SU-DHL-6 (cell line): ENCODE measurements around the gene ABCB8.

Experiments used
- EZH2phosphoT487 ChIP-seq: fragments of 200-600 bp; sonication (generic), shearing (Covaris generic); conservative IDR thresholded peaks from 2 replicates; pipeline ENCODE4 v1.6.1; 2018; ENCODE audit warnings: mild to moderate bottlenecking, antibody characterized with exemption, low read length, moderate library complexity, mixed read lengths
- TF ChIP-seq, protein P1 (sequence below): fragments of 200-600 bp; sonication (generic); IDR thresholded peaks from one replicate; pipeline ENCODE4 v1.5.1; 2017; ENCODE audit warnings: antibody characterized with exemption, mild to moderate bottlenecking, low read length, moderate library complexity; ENCODE audit not compliant: insufficient read depth, poor library complexity, severe bottlenecking

- TF ChIP-seq, protein P1, sequence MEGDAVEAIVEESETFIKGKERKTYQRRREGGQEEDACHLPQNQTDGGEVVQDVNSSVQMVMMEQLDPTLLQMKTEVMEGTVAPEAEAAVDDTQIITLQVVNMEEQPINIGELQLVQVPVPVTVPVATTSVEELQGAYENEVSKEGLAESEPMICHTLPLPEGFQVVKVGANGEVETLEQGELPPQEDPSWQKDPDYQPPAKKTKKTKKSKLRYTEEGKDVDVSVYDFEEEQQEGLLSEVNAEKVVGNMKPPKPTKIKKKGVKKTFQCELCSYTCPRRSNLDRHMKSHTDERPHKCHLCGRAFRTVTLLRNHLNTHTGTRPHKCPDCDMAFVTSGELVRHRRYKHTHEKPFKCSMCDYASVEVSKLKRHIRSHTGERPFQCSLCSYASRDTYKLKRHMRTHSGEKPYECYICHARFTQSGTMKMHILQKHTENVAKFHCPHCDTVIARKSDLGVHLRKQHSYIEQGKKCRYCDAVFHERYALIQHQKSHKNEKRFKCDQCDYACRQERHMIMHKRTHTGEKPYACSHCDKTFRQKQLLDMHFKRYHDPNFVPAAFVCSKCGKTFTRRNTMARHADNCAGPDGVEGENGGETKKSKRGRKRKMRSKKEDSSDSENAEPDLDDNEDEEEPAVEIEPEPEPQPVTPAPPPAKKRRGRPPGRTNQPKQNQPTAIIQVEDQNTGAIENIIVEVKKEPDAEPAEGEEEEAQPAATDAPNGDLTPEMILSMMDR = no peak
- TF ChIP-seq EZH2phosphoT487 = no peak
These were observed 22.9 kb downstream of the ABCB8 start for GRCh38 chr7:151051108-151051507.
